Body of pancreas (tissue), 4 donors: ENCODE measurements around the gene DPYD. TPM values are rescaled to one million over a fixed set of nuclear protein-coding genes. Genes with fewer than 3 reads are reported as not detected.

Experiments used
- ATAC-seq: fragments of 150-250 bp; one replicate; pipeline ENCODE4 v1.9.1; 2016
- DNase-seq, 4 donors: peaks; one replicate each; pipeline ENCODE4 v3.0.0-alpha.2; 2019
- H3K27ac ChIP-seq, 4 donors: fragments of 200-600 bp; sonication (generic); 1 replicate in 3 of 4; 2 replicates in 1 of 4; pipeline versions ENCODE4 v1.5.1 to v1.6.1; 2016 to 2019; ENCODE audit warnings: mild to moderate bottlenecking in 1 of 4, mixed read lengths in 1 of 4, moderate library complexity in 1 of 4
- H3K27me3 ChIP-seq, 2 donors: fragments of 200-600 bp; sonication (generic); one replicate each; pipeline ENCODE4 v1.6.0; 2016; ENCODE audit warnings: mild to moderate bottlenecking in 1 of 2
- H3K36me3 ChIP-seq, 2 donors: fragments of 200-600 bp; sonication (generic); replicated peaks in 1 of 2; 2 replicates each; pipeline ENCODE4 v1.5.1; 2016; ENCODE audit warnings: low read depth in 2 of 2; ENCODE audit not compliant: insufficient read depth in 1 of 2
- H3K4me1 ChIP-seq: fragments of 200-600 bp; sonication (generic); one replicate; pipeline ENCODE4 v1.6.0; 2016
- H3K4me3 ChIP-seq, 2 donors: fragments of 200-600 bp; sonication (generic); 1 replicate in 1 of 2; 2 replicates in 1 of 2; pipeline ENCODE4 v1.5.1; 2016 to 2019
- H3K9me3 ChIP-seq, 3 donors: fragments of 200-600 bp; sonication (generic); 1 replicate in 2 of 3; 2 replicates in 1 of 3; pipeline ENCODE4 v1.5.1; 2016
- CTCF ChIP-seq, 7 experiments: fragments of 450-650 bp in 4 of 7; fragments of 200-600 bp in 3 of 7; sonication (generic) in 3 of 7; IDR thresholded peaks; one replicate each; pipeline ENCODE4 v1.5.1; 2016 to 2019; ENCODE audit warnings: antibody characterized with exemption in 7 of 7
- POLR2A ChIP-seq, 3 donors: fragments of 450-650 bp; IDR thresholded peaks; one replicate each; pipeline ENCODE4 v1.6.1; 2016; ENCODE audit warnings: antibody characterized with exemption in 3 of 3, mild to moderate bottlenecking in 2 of 3
- WGBS, 2 donors: methylation state at CpG; one replicate each; pipeline ENCODE4 v1.1.5; 2017; 5-methylcytosine and 5-hydroxymethylcytosine counted together
- intact Hi-C: fragments of 100-400 bp; cut with DNase I; formaldehyde crosslinking; loops from one replicate; pipeline ENCODE4 v1.15.1; 2023
- total RNA-seq, 2 donors: library from RNA; depleted of rRNA; stranded (reverse); fragments of >200 nt; gene quantifications; one replicate each; pipeline ENCODE4 v1.1.0, GENCODE V29; 2016

Gene DPYD
- total RNA-seq, 2 donors from 2014 or later = 13.8 to 17.1 TPM

- Histone ChIP-seq H3K4me1 (no peaks in the 10 kb centered on the region), H3K9me3 (no peaks in the 10 kb centered on the region), H3K36me3 (no peaks in the 10 kb centered on the region), H3K27me3 (no peaks in the 10 kb centered on the region), H3K27ac (no peak overlapping the region), H3K4me3 (no peak overlapping the region)
- WGBS, 2 donors = 76 to 82% methylated on average over 2 of the region's 2 CpGs
- ATAC-seq (no peak), DNase-seq (no peak)
- intact Hi-C loops = no loop called here
- no peak for TF ChIP-seq POLR2A (IDR thresholded peaks at IDR 0.05)
- TF ChIP-seq CTCF (IDR thresholded peaks at IDR 0.05) = no peak
These were observed 133.6 kb downstream of the DPYD start for GRCh38 chr1:97787231-97787630.

GRCh38 chr1:97784661-97785060 is 136.2 kb downstream of the DPYD start:
- no peaks in the 10 kb centered on the region for H3K9me3 ChIP-seq
- DNase-seq = no peak
- no peak for ATAC-seq
- H3K36me3 ChIP-seq = no peaks in the 10 kb centered on the region
- H3K27me3 ChIP-seq = no peaks in the 10 kb centered on the region
- no peaks in the 10 kb centered on the region for H3K4me1 ChIP-seq
- TF ChIP-seq POLR2A (IDR thresholded peaks at IDR 0.05) (no peak), CTCF (IDR thresholded peaks at IDR 0.05) (no peak)
- no peak overlapping the region for H3K27ac ChIP-seq
- intact Hi-C loops = no loop called here
- no peak overlapping the region for H3K4me3 ChIP-seq

GRCh38 chr1:97783751-97784150 is 137.1 kb downstream of the DPYD start:
- intact Hi-C loops = no loop called here
- TF ChIP-seq CTCF (IDR thresholded peaks at IDR 0.05) (no peak), POLR2A (IDR thresholded peaks at IDR 0.05) (no peak)
- Histone ChIP-seq H3K36me3 (no peaks in the 10 kb centered on the region), H3K4me1 (no peaks in the 10 kb centered on the region), H3K4me3 (no peak overlapping the region), H3K27me3 (no peaks in the 10 kb centered on the region), H3K9me3 (no peaks in the 10 kb centered on the region), H3K27ac (no peak overlapping the region)
- no peak for DNase-seq
- WGBS, 2 donors = 87 to 93% methylated on average over 2 of the region's 2 CpGs
- ATAC-seq = no peak

- Histone ChIP-seq H3K9me3 (no peaks in the 10 kb centered on the region), H3K27ac (no peak overlapping the region), H3K27me3 (no peaks in the 10 kb centered on the region), H3K4me3 (no peak overlapping the region), H3K36me3 (no peaks in the 10 kb centered on the region), H3K4me1 (no peaks in the 10 kb centered on the region)
- intact Hi-C loops = no loop called here
- no peak for DNase-seq
- no peak for ATAC-seq
- no peak for TF ChIP-seq POLR2A (IDR thresholded peaks at IDR 0.05)
- no peak for TF ChIP-seq CTCF (IDR thresholded peaks at IDR 0.05)
- 94 to 95% methylated on average over 4 of the region's 4 CpGs for WGBS, 2 donors
These were observed 139.0 kb downstream of the DPYD start for GRCh38 chr1:97781762-97782337.

- 76 to 86% methylated on average over 2 of the region's 2 CpGs for WGBS, 2 donors
- no peaks in the 10 kb centered on the region for H3K27me3 ChIP-seq
- DNase-seq = no peak
- no peak for TF ChIP-seq CTCF (IDR thresholded peaks at IDR 0.05)
- TF ChIP-seq POLR2A (IDR thresholded peaks at IDR 0.05) = no peak
- ATAC-seq = no peak
- H3K36me3 ChIP-seq = no peaks in the 10 kb centered on the region
- intact Hi-C loops = no loop called here
- H3K9me3 ChIP-seq = no peaks in the 10 kb centered on the region
- no peaks in the 10 kb centered on the region for H3K4me1 ChIP-seq
- H3K27ac ChIP-seq = no peak overlapping the region
- H3K4me3 ChIP-seq = no peak overlapping the region
These were observed 139.9 kb downstream of the DPYD start for GRCh38 chr1:97780884-97781283.
